ENCODE results near the gene ARG2. TPM values are rescaled to one million over a fixed set of nuclear protein-coding genes. Genes with fewer than 3 reads are reported as not detected.
"Not testable (repeated sequence)": the region's sequence is repeated elsewhere in the genome, so short reads cannot be mapped to it uniquely, and the experiment has no call there.

The ARG2 gene
- total RNA-seq, 3 donors from 2014 or later = 3.1 to 4.6 (median 4.3) TPM

DNA sequence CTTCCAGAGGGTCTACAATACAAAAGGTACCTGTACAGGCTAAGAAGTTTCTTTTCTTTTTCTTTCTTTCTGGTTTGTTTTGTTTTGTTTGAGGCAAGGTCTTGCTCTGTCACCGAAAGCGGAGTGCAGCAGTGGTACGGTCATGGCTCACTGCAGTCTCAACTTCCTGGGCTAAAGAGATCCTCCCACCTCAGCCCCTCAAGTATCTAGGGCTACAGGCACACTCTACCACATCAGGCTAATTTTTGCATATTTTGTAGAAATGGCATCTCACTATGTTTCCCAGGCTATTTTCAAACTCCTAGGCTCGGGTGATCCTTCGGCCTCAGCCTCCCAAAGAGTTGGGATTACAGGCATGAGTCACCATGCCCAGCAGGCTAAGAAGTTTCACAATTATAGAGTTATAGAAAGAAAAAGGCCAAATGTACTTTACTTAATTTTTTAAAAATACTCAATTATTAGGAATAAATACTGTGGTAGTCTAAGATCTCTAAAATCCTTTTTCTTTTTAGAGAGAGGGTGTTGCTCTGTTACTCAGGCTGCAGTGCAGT is 16.6 kb upstream of the ARG2 start:
- no peak overlapping the region for H3K4me3 Mint-ChIP-seq
- no peak for ATAC-seq
- peaks cover 26% of the 10 kb centered on the region for H3K4me1 Mint-ChIP-seq (ENCODE audit: low read depth)
- no peaks in the 10 kb centered on the region for H3K27me3 Mint-ChIP-seq (ENCODE audit: low read depth)
- no peaks in the 10 kb centered on the region for H3K9me3 Mint-ChIP-seq
- DNase-seq = no peak
- H3K36me3 Mint-ChIP-seq (ENCODE audit: insufficient read depth) = no peaks in the 10 kb centered on the region

DNA sequence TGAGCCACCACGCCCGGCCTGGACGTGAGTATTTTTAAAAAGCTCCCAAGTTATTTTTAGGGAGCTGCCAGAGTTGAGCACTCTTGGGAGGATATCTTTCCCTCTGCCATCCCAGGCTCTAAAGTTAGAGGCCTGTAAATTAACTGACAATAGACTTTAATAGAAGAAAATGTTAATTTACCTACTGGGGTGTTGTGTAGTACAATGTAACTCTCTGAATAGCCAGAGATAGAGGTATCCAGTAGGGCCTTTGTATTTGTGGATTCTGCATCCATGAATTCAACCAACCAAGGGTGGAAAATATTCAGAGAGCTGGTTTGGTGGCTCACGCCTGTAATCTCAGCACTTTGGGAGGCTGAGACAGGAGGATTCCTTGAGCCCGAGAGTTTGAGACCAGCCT is 12.1 kb upstream of the ARG2 start:
- no peak overlapping the region for H3K4me3 Mint-ChIP-seq
- no peak for ATAC-seq
- H3K36me3 Mint-ChIP-seq (ENCODE audit: insufficient read depth) = no peaks in the 10 kb centered on the region
- H3K4me1 Mint-ChIP-seq (ENCODE audit: low read depth) = no peaks in the 10 kb centered on the region
- no peaks in the 10 kb centered on the region for H3K9me3 Mint-ChIP-seq
- DNase-seq = no peak
- peaks cover 3% of the 10 kb centered on the region for H3K27me3 Mint-ChIP-seq (ENCODE audit: low read depth)

DNA sequence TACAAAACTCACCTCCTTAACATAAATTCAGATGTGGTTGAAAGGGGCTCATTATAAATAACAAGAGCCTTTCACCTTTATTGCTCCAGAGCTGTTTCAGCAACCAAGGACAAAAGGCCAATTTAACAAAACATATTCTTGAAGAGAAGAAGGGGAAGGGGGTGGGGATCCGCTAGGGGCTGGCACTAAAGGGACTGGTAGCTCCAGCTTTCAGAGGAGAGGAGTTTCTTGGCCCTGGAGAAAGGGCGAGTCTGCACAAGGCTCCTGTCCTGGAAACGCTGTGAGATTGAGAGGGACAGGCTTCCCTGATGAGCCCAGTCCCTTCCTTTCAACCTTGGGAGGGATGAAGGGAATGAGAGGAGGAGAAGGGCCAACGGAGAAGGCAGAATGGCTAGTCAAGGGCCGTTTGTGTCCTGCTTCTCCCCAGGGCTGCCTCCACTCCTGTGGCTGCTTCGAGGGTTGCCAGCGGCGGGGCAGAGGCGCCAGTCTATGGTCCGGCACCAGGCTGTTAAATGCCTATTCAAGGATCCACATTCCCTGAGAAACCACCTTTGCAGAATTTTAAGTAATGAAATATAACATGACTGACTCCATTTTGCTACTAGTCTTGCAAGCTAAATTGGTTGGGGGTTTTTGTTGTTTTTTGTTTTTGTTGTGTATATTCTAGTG is 9.9 kb upstream of the ARG2 start:
- H3K27me3 Mint-ChIP-seq (ENCODE audit: low read depth) = peaks cover 4% of the 10 kb centered on the region
- H3K36me3 Mint-ChIP-seq (ENCODE audit: insufficient read depth) = no peaks in the 10 kb centered on the region
- no peak overlapping the region for H3K4me3 Mint-ChIP-seq
- no peaks in the 10 kb centered on the region for H3K9me3 Mint-ChIP-seq
- no peak for ATAC-seq
- DNase-seq = no peak
- H3K4me1 Mint-ChIP-seq (ENCODE audit: low read depth) = no peaks in the 10 kb centered on the region

DNA sequence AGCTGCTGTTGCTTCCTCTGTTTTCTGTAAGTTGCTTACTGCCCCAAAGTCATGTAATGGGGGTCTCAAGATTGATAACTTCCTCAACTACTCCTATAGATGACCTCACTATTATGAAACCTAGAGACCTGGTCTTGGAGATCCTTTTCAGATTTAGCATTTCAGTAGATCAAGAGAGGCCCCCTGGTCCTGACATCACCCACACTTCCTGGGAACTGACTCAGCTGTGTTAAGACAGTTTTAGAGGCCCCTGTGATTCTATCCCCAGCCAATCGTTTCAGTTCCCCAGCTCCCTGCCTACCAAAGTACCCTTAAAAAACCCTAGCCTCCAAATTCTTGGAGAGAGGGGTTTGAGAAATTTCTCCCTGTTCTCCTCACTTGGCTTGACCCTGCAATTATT is 9.2 kb upstream of the ARG2 start:
- Mint-ChIP-seq H3K4me1 (ENCODE audit: low read depth) (no peaks in the 10 kb centered on the region), H3K27me3 (ENCODE audit: low read depth) (peaks cover 4% of the 10 kb centered on the region), H3K36me3 (ENCODE audit: insufficient read depth) (no peaks in the 10 kb centered on the region), H3K9me3 (no peaks in the 10 kb centered on the region), H3K4me3 (no peak overlapping the region)
- DNase-seq (no peak), ATAC-seq (no peak)

DNA sequence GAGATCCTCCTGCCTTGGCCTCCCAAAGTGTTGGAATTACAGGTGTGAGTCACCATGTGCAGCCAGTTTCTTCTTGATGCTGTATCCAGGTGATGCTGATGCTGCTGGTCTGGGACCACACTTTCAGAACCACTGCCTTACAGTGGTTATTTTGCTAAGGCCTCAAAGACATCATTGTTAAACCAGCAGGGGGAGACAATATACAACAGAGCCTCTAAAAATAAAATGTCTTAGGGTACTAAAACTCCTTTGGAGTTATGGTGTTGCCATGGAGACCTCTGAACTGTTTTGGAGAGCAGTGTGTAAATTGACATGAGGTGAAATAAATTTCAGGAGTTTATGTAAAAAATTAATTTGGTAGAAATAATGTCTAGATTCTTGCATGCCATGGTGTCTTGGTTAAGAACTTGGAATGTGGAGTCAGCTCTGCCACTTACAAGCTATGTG is 1.1 kb upstream of the ARG2 start:
- peaks cover 6% of the 10 kb centered on the region for H3K27me3 Mint-ChIP-seq (ENCODE audit: low read depth)
- DNase-seq = no peak
- peak overlapping the region; percentile 85 for H3K4me3 Mint-ChIP-seq
- no peaks in the 10 kb centered on the region for H3K9me3 Mint-ChIP-seq
- ATAC-seq = peak; percentile 33 to 36
- peaks cover 27% of the 10 kb centered on the region for H3K4me1 Mint-ChIP-seq (ENCODE audit: low read depth)
- H3K36me3 Mint-ChIP-seq (ENCODE audit: insufficient read depth) = no peaks in the 10 kb centered on the region

DNA sequence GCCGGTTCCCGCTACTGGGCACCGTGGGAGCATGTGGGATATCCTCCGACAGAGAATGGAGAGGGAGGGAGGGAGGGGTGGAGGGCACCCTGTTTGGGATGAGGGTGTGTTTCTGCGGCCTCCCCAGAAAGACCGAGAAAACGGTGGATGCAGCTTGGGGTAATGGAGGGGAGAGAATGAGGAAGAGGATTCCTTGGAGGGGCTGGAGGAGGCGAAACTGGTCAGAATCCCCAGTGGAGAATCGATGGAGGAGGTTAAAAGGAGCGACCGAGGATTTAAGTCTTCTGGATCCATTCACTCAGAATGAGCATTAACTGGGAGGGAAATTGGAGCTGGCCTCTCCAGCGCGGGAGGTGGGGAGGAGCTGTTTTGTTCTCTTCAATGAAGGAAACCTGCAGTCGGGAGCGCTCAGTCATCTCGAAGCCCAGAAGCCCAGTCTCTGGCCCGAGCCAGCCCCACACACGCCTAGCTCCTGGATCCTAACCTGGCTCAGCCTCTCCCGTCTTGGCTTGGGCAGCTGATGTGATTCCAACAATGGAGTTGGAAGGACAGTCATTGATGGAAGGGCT is 581 bp downstream of the ARG2 start:
- Mint-ChIP-seq H3K4me3 (peak overlapping the region; percentile 85), H3K36me3 (ENCODE audit: insufficient read depth) (peaks cover 1% of the 10 kb centered on the region), H3K9me3 (no peaks in the 10 kb centered on the region), H3K4me1 (ENCODE audit: low read depth) (peaks cover 27% of the 10 kb centered on the region), H3K27me3 (ENCODE audit: low read depth) (peaks cover 6% of the 10 kb centered on the region)
- no peak for ATAC-seq
- DNase-seq = no peak

DNA sequence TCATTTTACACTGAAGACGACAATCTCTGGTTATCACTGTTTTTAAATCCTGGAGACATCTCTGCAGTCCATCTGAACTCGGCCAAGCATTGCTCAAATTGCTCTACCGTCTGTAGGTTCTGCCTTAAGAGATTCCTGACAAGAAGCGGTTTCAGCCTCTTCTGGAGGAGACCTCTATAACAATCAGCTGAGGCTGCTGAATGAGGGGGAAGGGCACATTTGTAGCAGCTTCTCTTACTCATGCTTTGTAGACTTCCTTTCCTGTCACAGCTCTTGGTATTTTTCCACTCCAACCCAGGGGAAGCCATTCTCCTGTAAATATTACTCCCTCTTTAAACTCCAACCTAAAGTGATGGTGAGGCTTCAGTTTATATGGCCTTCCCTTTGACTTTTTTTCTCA is 3.0 kb downstream of the ARG2 start:
- Mint-ChIP-seq H3K4me3 (no peak overlapping the region), H3K27me3 (ENCODE audit: low read depth) (peaks cover 6% of the 10 kb centered on the region), H3K4me1 (ENCODE audit: low read depth) (peaks cover 27% of the 10 kb centered on the region), H3K9me3 (no peaks in the 10 kb centered on the region), H3K36me3 (ENCODE audit: insufficient read depth) (peaks cover 1% of the 10 kb centered on the region)
- DNase-seq (no peak), ATAC-seq (no peak)

DNA sequence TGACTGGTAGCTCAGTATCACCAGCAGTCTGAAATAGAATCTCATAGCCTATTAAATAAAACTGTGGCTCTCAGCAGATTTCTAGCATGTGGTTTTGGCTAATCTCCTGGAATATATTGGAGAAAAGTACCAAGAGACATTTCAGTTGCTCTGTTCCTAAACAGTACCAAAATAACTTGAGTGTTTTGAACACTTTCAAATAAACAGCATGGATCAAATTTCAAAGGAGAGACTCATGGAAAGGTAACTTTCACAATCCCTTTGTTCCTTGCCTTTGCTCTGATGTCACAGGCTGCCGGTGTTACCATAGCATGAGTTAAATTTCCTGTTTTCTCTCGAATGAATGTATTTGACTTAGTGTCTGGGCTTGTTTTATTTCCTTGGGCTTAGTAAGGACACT is 3.4 kb downstream of the ARG2 start:
- H3K36me3 Mint-ChIP-seq (ENCODE audit: insufficient read depth) = peaks cover 1% of the 10 kb centered on the region
- peaks cover 6% of the 10 kb centered on the region for H3K27me3 Mint-ChIP-seq (ENCODE audit: low read depth)
- DNase-seq (no peak), ATAC-seq (no peak)
- H3K9me3 Mint-ChIP-seq = no peaks in the 10 kb centered on the region
- H3K4me3 Mint-ChIP-seq = no peak overlapping the region
- peaks cover 27% of the 10 kb centered on the region for H3K4me1 Mint-ChIP-seq (ENCODE audit: low read depth)

DNA sequence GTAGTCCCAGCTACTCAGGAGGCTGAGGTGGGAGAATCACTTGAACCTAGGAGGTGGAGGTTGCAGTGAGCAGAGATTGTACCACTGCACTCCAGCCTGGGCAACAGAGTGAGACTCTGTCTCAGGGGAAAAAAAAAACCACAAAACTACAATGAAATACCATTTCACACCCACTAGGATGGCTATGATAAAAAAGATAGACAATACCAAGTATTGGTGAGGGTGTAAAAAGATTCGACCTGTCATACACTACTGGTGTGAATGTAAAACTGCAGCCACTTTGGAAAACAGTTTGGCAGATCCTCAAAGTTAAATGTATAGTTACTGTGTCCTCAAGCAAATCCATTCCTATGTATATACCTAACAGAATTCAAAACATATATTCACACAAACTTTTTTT is 6.4 kb downstream of the ARG2 start:
- H3K27me3 Mint-ChIP-seq (ENCODE audit: low read depth); DNase-seq; H3K36me3 Mint-ChIP-seq (ENCODE audit: insufficient read depth); H3K4me3 Mint-ChIP-seq; ATAC-seq; H3K9me3 Mint-ChIP-seq: not testable (repeated sequence)
- H3K4me1 Mint-ChIP-seq (ENCODE audit: low read depth) = peaks cover 12% of the 10 kb centered on the region

DNA sequence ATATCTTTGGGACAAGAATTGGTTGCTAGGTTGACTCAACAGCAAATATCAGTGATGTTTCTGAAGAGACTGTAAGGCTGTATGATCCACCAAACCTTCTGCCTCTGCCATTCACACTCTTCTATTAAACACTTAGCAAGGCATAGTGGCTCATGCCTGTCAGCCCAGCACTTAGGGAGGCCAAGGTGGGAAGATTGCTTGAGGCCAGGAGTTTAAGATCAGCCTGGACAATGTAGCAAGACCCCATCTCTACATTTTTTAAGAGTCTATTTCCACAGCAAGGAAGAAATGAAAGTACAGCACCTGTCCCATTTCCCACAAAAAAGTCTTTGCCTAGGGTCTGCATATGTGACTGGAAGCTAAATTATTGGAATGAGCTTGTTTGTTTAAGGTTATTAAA is 7.8 kb downstream of the ARG2 start:
- H3K9me3 Mint-ChIP-seq = no peaks in the 10 kb centered on the region
- H3K4me1 Mint-ChIP-seq (ENCODE audit: low read depth) = peaks cover 7% of the 10 kb centered on the region
- ATAC-seq (no peak), DNase-seq (no peak)
- no peaks in the 10 kb centered on the region for H3K27me3 Mint-ChIP-seq (ENCODE audit: low read depth)
- peaks cover 6% of the 10 kb centered on the region for H3K36me3 Mint-ChIP-seq (ENCODE audit: insufficient read depth)
- no peak overlapping the region for H3K4me3 Mint-ChIP-seq

DNA sequence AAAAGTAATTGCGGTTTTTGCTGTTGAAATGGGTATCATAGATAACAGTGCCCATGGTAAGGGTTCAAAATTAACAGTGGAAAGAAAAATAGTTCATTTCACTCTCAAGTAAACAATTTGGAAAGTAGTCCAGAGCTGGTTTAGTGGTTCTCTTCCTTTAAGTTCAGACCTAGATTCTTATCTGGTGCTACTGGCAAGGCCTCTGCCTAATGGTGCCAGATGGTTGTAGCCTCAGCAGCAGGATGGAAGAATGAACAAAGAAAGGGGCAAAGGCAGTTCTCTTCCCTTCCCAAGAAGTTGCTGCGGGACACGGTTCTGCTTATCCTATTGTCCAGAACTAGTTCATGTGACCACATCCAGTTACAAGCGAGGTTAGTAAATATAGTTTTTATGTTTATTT is 10.5 kb downstream of the ARG2 start:
- no peak for DNase-seq
- Mint-ChIP-seq H3K9me3 (no peaks in the 10 kb centered on the region), H3K4me1 (ENCODE audit: low read depth) (no peaks in the 10 kb centered on the region), H3K36me3 (ENCODE audit: insufficient read depth) (peaks cover 5% of the 10 kb centered on the region), H3K4me3 (no peak overlapping the region), H3K27me3 (ENCODE audit: low read depth) (no peaks in the 10 kb centered on the region)
- no peak for ATAC-seq

DNA sequence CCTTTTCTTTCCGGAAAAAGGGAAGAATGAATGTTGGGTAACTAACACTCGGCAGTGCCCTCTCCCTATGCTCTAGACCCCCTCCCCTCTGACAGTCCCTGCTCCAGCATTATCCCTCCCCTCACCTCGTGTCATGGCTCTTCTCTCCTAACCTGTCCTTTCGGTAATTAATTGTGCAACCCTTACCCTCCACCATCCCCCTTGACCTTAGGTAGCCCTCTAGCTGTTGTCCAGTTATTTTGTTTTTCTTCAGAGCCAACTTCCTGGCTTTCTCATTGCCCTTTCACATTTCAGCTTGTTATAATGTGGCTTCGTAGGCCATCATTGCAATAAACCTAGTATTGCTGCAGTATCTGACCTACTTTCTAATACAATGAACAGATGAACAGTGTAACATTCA is 11.2 kb downstream of the ARG2 start:
- ATAC-seq (no peak), DNase-seq (no peak)
- H3K27me3 Mint-ChIP-seq (ENCODE audit: low read depth) = no peaks in the 10 kb centered on the region
- H3K9me3 Mint-ChIP-seq = no peaks in the 10 kb centered on the region
- H3K36me3 Mint-ChIP-seq (ENCODE audit: insufficient read depth) = peaks cover 5% of the 10 kb centered on the region
- H3K4me1 Mint-ChIP-seq (ENCODE audit: low read depth) = no peaks in the 10 kb centered on the region
- H3K4me3 Mint-ChIP-seq = no peak overlapping the region

DNA sequence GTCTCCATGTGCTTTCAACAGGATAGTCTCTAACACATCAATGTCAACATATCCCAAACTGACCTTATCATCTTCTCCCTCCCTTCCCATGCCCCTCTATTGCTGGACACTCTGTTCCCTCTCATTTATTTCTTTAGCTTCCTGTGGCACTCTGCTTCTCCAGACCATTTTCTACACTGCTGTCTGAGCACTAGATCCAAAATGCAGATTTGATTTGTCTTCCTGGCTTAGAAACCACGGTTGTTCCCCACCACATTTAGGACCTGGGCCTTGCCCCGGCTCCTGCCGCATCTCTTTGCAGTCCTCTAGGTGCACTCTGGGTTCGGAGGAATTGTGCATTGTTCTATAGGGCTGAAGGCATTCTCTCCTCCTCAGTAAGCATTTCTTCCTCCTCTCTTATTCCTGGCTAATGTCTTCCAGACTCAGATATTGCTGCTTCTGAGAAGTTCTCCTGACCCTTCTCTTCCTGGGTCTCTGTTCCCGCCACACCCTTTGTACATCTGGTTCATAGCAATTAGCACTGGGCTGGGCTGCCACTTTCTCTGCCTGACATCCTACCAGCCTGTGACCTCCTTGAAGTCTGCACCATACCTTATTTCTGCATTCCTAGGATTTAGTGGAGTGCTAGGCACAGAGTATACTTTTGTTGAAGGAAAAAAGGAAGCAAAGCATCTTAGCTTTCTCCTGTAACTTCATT is 13.9 kb downstream of the ARG2 start:
- H3K36me3 Mint-ChIP-seq (ENCODE audit: insufficient read depth) = peaks cover 5% of the 10 kb centered on the region
- no peak for ATAC-seq
- no peak for DNase-seq
- no peaks in the 10 kb centered on the region for H3K27me3 Mint-ChIP-seq (ENCODE audit: low read depth)
- H3K4me3 Mint-ChIP-seq = no peak overlapping the region
- H3K4me1 Mint-ChIP-seq (ENCODE audit: low read depth) = no peaks in the 10 kb centered on the region
- no peaks in the 10 kb centered on the region for H3K9me3 Mint-ChIP-seq

DNA sequence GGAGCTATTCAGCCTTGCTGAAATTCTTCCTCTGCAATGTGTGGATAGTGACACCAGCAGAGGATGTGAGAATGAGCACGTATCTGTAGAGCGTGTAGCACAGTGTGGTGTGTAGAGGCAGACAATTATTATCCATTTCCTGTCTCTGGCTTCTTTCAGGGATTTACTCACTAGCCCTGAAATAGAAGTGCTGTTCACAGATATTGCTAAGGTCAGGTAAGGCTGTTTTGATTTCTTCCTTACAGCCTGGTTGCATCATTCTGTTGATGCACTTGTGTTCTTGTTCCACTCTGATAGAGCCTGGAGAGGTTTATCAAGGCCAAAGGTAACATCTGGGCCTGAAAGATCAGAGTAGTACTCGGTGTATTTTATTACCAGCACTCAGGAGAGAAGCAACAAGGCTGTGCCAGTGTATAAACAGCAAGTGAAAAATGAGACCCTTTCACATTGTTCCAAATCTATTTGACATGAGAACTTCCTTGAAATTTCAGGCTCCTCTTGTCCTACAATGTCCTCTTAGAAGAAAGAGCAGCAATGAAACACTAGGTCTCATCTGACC is 16.7 kb downstream of the ARG2 start:
- no peak for DNase-seq
- Mint-ChIP-seq H3K27me3 (ENCODE audit: low read depth) (no peaks in the 10 kb centered on the region), H3K4me1 (ENCODE audit: low read depth) (no peaks in the 10 kb centered on the region), H3K36me3 (ENCODE audit: insufficient read depth) (peaks cover 5% of the 10 kb centered on the region), H3K4me3 (no peak overlapping the region), H3K9me3 (no peaks in the 10 kb centered on the region)
- ATAC-seq = no peak
